ENCODE data around the gene NIM1K. TPM values are rescaled to one million over a fixed set of nuclear protein-coding genes. Genes with fewer than 3 reads are reported as not detected.

Gene NIM1K
- total RNA-seq, 1 experiment from 2014 or later = 0.07 TPM

DNA sequence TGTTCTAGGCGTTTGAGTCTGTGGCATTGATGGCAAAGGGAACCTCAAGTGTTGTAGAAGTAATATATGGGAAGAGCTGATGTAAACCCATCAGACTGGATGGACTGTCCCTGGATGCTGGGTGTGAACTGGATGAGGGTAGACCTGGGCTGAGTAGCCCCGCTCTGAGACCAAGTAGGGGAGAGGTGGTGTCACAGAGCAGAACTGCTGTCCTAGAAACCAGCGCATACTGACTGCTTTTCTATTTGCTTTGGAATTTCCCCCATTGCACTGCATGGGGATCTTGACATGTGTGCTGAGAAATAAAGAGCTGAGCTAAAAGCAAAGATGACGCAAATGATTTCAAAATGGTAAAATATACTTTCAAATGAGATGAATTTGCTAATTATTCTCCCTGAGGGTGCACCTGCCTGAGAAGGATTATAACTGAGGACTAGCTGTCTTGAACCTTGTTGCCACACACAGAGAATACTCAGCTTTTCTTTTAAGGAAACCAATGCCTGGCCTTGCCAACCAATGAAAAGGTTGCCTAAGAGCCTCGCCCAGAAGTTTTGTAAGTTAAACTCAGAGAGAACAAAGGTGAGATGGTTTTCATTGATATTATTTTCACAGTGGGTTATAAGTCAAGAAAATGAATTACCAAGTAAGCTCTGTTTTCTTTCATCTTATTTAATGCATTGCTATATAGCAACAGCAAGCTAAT is 44.8 kb downstream of the NIM1K start:
- DNase-seq (ENCODE audit: low spot score) (no peak), ATAC-seq (no peak)
- ChIA-PET CTCF (interaction anchor here (0.6 to 1.6 kb wide), 2 partner anchors 34 to 153 kb away, joined by 3 to 4 read pairs; no protein-coding TSS in a partner anchor), POLR2A (no interaction called here)
- Mint-ChIP-seq H3K27ac (no peak overlapping the region), H3K36me3 (no peaks in the 10 kb centered on the region), H3K9me3 (no peaks in the 10 kb centered on the region), H3K4me1 (no peaks in the 10 kb centered on the region), H3K27me3 (ENCODE audit: low read depth) (no peaks in the 10 kb centered on the region), H3K4me3 (no peak overlapping the region)
- TF ChIP-seq SMAD4 (CRISPR knock-in tag; IDR thresholded peaks at IDR 0.05) = no peak
- TF ChIP-seq, protein P1, sequence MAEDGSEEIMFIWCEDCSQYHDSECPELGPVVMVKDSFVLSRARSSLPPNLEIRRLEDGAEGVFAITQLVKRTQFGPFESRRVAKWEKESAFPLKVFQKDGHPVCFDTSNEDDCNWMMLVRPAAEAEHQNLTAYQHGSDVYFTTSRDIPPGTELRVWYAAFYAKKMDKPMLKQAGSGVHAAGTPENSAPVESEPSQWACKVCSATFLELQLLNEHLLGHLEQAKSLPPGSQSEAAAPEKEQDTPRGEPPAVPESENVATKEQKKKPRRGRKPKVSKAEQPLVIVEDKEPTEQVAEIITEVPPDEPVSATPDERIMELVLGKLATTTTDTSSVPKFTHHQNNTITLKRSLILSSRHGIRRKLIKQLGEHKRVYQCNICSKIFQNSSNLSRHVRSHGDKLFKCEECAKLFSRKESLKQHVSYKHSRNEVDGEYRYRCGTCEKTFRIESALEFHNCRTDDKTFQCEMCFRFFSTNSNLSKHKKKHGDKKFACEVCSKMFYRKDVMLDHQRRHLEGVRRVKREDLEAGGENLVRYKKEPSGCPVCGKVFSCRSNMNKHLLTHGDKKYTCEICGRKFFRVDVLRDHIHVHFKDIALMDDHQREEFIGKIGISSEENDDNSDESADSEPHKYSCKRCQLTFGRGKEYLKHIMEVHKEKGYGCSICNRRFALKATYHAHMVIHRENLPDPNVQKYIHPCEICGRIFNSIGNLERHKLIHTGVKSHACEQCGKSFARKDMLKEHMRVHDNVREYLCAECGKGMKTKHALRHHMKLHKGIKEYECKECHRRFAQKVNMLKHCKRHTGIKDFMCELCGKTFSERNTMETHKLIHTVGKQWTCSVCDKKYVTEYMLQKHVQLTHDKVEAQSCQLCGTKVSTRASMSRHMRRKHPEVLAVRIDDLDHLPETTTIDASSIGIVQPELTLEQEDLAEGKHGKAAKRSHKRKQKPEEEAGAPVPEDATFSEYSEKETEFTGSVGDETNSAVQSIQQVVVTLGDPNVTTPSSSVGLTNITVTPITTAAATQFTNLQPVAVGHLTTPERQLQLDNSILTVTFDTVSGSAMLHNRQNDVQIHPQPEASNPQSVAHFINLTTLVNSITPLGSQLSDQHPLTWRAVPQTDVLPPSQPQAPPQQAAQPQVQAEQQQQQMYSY (CRISPR knock-in tag; IDR thresholded peaks at IDR 0.05) = no peak
- no peak for TF ChIP-seq ZBTB21 (CRISPR knock-in tag; IDR thresholded peaks at IDR 0.05; ENCODE audit: borderline replicate concordance)
- no peak for TF ChIP-seq NR1H2 (CRISPR knock-in tag; IDR thresholded peaks at IDR 0.05)
- TF ChIP-seq PRRX2 (CRISPR knock-in tag; IDR thresholded peaks at IDR 0.05) = no peak
- no peak for TF ChIP-seq TEAD1 (CRISPR knock-in tag; IDR thresholded peaks at IDR 0.05)
- no peak for TF ChIP-seq FOXK1 (CRISPR knock-in tag; IDR thresholded peaks at IDR 0.05)

DNA sequence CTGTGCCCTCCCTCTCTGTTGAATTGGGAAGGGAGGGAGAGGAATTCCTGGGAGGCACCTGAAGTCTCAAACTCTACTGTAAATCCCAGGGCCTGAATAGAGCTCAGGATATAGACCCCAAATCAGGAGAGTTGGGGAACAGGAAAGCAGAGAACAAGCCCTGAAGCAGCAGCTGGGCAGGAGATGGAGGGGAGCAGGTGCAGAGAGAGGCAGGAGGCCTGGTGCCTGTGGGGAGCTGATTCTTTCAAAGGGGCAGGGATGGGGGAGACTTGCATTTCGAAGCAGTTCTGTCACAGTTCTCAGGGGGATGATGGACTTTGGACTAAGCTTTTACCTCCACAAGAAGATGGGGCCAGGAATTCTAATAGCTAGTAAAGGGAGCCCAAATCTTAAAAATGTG is 50.2 kb downstream of the NIM1K start:
- no peak for ATAC-seq
- Mint-ChIP-seq H3K27ac (no peak overlapping the region), H3K27me3 (ENCODE audit: low read depth) (no peaks in the 10 kb centered on the region; the same call in 1 of the 2 replicates), H3K4me1 (no peaks in the 10 kb centered on the region), H3K9me3 (no peaks in the 10 kb centered on the region), H3K36me3 (no peaks in the 10 kb centered on the region), H3K4me3 (no peak overlapping the region)
- TF ChIP-seq, protein P2, sequence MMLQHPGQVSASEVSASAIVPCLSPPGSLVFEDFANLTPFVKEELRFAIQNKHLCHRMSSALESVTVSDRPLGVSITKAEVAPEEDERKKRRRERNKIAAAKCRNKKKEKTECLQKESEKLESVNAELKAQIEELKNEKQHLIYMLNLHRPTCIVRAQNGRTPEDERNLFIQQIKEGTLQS (CRISPR knock-in tag; conservative IDR thresholded peaks at IDR 0.05) = no peak
- no peak for TF ChIP-seq TP53 (CRISPR knock-in tag; IDR thresholded peaks at IDR 0.05)
- TF ChIP-seq, protein P3, sequence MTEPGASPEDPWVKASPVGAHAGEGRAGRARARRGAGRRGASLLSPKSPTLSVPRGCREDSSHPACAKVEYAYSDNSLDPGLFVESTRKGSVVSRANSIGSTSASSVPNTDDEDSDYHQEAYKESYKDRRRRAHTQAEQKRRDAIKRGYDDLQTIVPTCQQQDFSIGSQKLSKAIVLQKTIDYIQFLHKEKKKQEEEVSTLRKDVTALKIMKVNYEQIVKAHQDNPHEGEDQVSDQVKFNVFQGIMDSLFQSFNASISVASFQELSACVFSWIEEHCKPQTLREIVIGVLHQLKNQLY (CRISPR knock-in tag; IDR thresholded peaks at IDR 0.05) = no peak
- no peak for TF ChIP-seq CREM (CRISPR knock-in tag; IDR thresholded peaks at IDR 0.05)
- TF ChIP-seq, protein P4, sequence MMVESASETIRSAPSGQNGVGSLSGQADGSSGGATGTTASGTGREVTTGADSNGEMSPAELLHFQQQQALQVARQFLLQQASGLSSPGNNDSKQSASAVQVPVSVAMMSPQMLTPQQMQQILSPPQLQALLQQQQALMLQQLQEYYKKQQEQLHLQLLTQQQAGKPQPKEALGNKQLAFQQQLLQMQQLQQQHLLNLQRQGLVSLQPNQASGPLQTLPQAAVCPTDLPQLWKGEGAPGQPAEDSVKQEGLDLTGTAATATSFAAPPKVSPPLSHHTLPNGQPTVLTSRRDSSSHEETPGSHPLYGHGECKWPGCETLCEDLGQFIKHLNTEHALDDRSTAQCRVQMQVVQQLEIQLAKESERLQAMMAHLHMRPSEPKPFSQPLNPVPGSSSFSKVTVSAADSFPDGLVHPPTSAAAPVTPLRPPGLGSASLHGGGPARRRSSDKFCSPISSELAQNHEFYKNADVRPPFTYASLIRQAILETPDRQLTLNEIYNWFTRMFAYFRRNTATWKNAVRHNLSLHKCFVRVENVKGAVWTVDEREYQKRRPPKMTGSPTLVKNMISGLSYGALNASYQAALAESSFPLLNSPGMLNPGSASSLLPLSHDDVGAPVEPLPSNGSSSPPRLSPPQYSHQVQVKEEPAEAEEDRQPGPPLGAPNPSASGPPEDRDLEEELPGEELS (CRISPR knock-in tag; IDR thresholded peaks at IDR 0.05) = no peak
- TF ChIP-seq, protein P5, sequence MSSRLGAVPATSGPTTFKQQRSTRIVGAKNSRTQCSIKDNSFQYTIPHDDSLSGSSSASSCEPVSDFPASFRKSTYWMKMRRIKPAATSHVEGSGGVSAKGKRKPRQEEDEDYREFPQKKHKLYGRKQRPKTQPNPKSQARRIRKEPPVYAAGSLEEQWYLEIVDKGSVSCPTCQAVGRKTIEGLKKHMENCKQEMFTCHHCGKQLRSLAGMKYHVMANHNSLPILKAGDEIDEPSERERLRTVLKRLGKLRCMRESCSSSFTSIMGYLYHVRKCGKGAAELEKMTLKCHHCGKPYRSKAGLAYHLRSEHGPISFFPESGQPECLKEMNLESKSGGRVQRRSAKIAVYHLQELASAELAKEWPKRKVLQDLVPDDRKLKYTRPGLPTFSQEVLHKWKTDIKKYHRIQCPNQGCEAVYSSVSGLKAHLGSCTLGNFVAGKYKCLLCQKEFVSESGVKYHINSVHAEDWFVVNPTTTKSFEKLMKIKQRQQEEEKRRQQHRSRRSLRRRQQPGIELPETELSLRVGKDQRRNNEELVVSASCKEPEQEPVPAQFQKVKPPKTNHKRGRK (CRISPR knock-in tag; IDR thresholded peaks at IDR 0.05; ENCODE audit: borderline replicate concordance) = no peak
- no peak for TF ChIP-seq GABPB1 (CRISPR knock-in tag; IDR thresholded peaks at IDR 0.05)
- TF ChIP-seq, protein P6, sequence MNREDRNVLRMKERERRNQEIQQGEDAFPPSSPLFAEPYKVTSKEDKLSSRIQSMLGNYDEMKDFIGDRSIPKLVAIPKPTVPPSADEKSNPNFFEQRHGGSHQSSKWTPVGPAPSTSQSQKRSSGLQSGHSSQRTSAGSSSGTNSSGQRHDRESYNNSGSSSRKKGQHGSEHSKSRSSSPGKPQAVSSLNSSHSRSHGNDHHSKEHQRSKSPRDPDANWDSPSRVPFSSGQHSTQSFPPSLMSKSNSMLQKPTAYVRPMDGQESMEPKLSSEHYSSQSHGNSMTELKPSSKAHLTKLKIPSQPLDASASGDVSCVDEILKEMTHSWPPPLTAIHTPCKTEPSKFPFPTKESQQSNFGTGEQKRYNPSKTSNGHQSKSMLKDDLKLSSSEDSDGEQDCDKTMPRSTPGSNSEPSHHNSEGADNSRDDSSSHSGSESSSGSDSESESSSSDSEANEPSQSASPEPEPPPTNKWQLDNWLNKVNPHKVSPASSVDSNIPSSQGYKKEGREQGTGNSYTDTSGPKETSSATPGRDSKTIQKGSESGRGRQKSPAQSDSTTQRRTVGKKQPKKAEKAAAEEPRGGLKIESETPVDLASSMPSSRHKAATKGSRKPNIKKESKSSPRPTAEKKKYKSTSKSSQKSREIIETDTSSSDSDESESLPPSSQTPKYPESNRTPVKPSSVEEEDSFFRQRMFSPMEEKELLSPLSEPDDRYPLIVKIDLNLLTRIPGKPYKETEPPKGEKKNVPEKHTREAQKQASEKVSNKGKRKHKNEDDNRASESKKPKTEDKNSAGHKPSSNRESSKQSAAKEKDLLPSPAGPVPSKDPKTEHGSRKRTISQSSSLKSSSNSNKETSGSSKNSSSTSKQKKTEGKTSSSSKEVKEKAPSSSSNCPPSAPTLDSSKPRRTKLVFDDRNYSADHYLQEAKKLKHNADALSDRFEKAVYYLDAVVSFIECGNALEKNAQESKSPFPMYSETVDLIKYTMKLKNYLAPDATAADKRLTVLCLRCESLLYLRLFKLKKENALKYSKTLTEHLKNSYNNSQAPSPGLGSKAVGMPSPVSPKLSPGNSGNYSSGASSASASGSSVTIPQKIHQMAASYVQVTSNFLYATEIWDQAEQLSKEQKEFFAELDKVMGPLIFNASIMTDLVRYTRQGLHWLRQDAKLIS (CRISPR knock-in tag; IDR thresholded peaks at IDR 0.05; ENCODE audit: borderline replicate concordance) = no peak
- ChIA-PET CTCF (interaction anchor here (1.1 to 1.3 kb wide), 3 partner anchors 136 to 242 kb away, joined by 3 read pairs; partner anchors contain the start of gene TMEM267), POLR2A (no interaction called here)
- DNase-seq (ENCODE audit: low spot score) = no peak
